Calu3 (cell line): ENCODE results near the gene IKZF3. TPM values are rescaled to one million over a fixed set of nuclear protein-coding genes. Genes with fewer than 3 reads are reported as not detected.
A peak's percentile ranks its signal among the peaks of the same experiment; 100 is the strongest.
"Not testable (repeated sequence)": the region's sequence is repeated elsewhere in the genome, so short reads cannot be mapped to it uniquely, and the experiment has no call there.

Source experiments
- BruUV-seq: library from RNA; stranded (reverse); fragments of 400-500 nt; replicated peaks from 2 replicates; lab custom pipeline; 2021; lab: Mats Ljungman, UMichigan
- CTCF ChIA-PET: fragments of 300-600 bp; sonication (Branson Sonifier 250); formaldehyde crosslinking; loops from one replicate; lab custom pipeline; 2022; ENCODE audit warnings: antibody characterized with exemption; lab: Charles Lee
- DNase-seq: peaks from one replicate; pipeline ENCODE4 v3.0.0; 2022
- H3K27ac Mint-ChIP-seq: one replicate; pipeline ENCODE4 v1.8.0; 2022; ENCODE audit warnings: mixed read lengths; ENCODE audit not compliant: unreplicated experiment
- H3K27me3 Mint-ChIP-seq: one replicate; pipeline ENCODE4 v1.8.0; 2022; ENCODE audit warnings: mixed read lengths; ENCODE audit not compliant: unreplicated experiment
- H3K36me3 Mint-ChIP-seq: one replicate; pipeline ENCODE4 v1.8.0; 2022; ENCODE audit warnings: mild to moderate bottlenecking, moderate library complexity, mixed read lengths; ENCODE audit not compliant: insufficient read depth, unreplicated experiment
- H3K4me1 Mint-ChIP-seq: one replicate; pipeline ENCODE4 v1.8.0; 2022; ENCODE audit warnings: mild to moderate bottlenecking, low read depth, mixed read lengths; ENCODE audit not compliant: unreplicated experiment
- H3K4me3 Mint-ChIP-seq: one replicate; pipeline ENCODE4 v1.8.0; 2022; ENCODE audit warnings: mild to moderate bottlenecking, low read depth, moderate library complexity, mixed read lengths; ENCODE audit not compliant: unreplicated experiment
- H3K9me3 Mint-ChIP-seq: one replicate; pipeline ENCODE4 v1.8.0; 2022; ENCODE audit warnings: low read depth, mixed read lengths; ENCODE audit not compliant: unreplicated experiment
- CTCF ChIP-seq: fragments of 200-600 bp; IDR thresholded peaks from one replicate; pipeline ENCODE4 v1.8.0; 2022; ENCODE audit warnings: antibody characterized with exemption; ENCODE audit not compliant: unreplicated experiment
- intact Hi-C: fragments of 100-400 bp; cut with micrococcal nuclease; formaldehyde crosslinking; loops from one replicate; pipeline ENCODE4 v1.10.0; 2022; ENCODE audit not compliant: unreplicated experiment
- total RNA-seq: library from RNA; stranded (reverse); gene quantifications from 2 replicates; pipeline ENCODE4 v1.2.3, GENCODE V29; 2022

Gene IKZF3
- total RNA-seq, 1 experiment from 2014 or later = 30.9 TPM

GRCh38 chr17:39730095-39730921, 133.8 kb downstream of the IKZF3 start, which contains the start of gene MIEN1:
MIEN1 (minus strand) TSS chr17:39730532; CDS start chr17:39730495, 37 bp downstream.
- no peak for TF ChIP-seq CTCF
- intact Hi-C loops = loop anchor here (1.0 to 10.0 kb wide), 12 partner anchors 24 to 554 kb away; partner anchors contain the start of genes CDC6, IKZF3, PGAP3 and PSMD3
- Mint-ChIP-seq H3K36me3 (peaks cover 78% of the 10 kb centered on the region), H3K4me1 (peaks cover 34% of the 10 kb centered on the region), H3K27ac (peak within 1 kb of the TSS; percentile 90), H3K27me3 (no peaks in the 10 kb centered on the region), H3K9me3 (no peaks in the 10 kb centered on the region), H3K4me3 (peak within 1 kb of the TSS; percentile 79)
- CTCF ChIA-PET = interaction anchor here (0.6 to 161.2 kb wide), 88 partner anchors 3 to 1218 kb away, joined by 3 to 42089 read pairs (median 6); partner anchors contain the start of genes CASC3, CSF3, ERBB2 and GRB7
- BruUV-seq = no TSS peak
- no peak for DNase-seq

GRCh38 chr17:39729280-39729851, 134.7 kb downstream of the IKZF3 start:
- no peak for DNase-seq
- CTCF ChIA-PET = interaction anchor here (0.5 to 161.2 kb wide), 85 partner anchors 2 to 1217 kb away, joined by 3 to 42089 read pairs (median 6); partner anchors contain the start of genes CASC3, ERBB2, GRB7 and GSDMA
- H3K27ac Mint-ChIP-seq = peak overlapping the region; percentile 90
- H3K36me3 Mint-ChIP-seq = peaks cover 86% of the 10 kb centered on the region
- no TSS peak for BruUV-seq
- H3K9me3 Mint-ChIP-seq = no peaks in the 10 kb centered on the region
- no peak for TF ChIP-seq CTCF
- intact Hi-C loops = no loop called here
- peak overlapping the region; percentile 79 for H3K4me3 Mint-ChIP-seq
- peaks cover 32% of the 10 kb centered on the region for H3K4me1 Mint-ChIP-seq
- H3K27me3 Mint-ChIP-seq = no peaks in the 10 kb centered on the region

- H3K27ac Mint-ChIP-seq = peak overlapping the region; percentile 90
- CTCF ChIA-PET = interaction anchor here (0.6 to 161.2 kb wide), 13 partner anchors 0 to 784 kb away, joined by 3 to 42089 read pairs (median 275); partner anchors contain the start of genes ERBB2, GRB7, GSDMA and IKZF3
- H3K36me3 Mint-ChIP-seq = peaks cover 99% of the 10 kb centered on the region
- TF ChIP-seq CTCF = no peak
- H3K4me1 Mint-ChIP-seq = peaks cover 44% of the 10 kb centered on the region
- H3K27me3 Mint-ChIP-seq = no peaks in the 10 kb centered on the region
- BruUV-seq = no TSS peak
- peak overlapping the region; percentile 0 for H3K4me3 Mint-ChIP-seq
- DNase-seq = no peak
- no peaks in the 10 kb centered on the region for H3K9me3 Mint-ChIP-seq
- intact Hi-C loops = no loop called here
Measured at GRCh38 chr17:39727556-39727955, 136.6 kb downstream of the IKZF3 start.

GRCh38 chr17:39726617-39727016, 137.5 kb downstream of the IKZF3 start:
- intact Hi-C loops = no loop called here
- TF ChIP-seq CTCF = no peak
- BruUV-seq = no TSS peak
- DNase-seq = no peak
- no peaks in the 10 kb centered on the region for H3K27me3 Mint-ChIP-seq
- H3K9me3 Mint-ChIP-seq = no peaks in the 10 kb centered on the region
- peaks cover 100% of the 10 kb centered on the region for H3K36me3 Mint-ChIP-seq
- peak overlapping the region; percentile 0 for H3K4me3 Mint-ChIP-seq
- peaks cover 44% of the 10 kb centered on the region for H3K4me1 Mint-ChIP-seq
- CTCF ChIA-PET = interaction anchor here (0.6 to 161.2 kb wide), 14 partner anchors 1 to 446 kb away, joined by 3 to 42089 read pairs (median 14); partner anchors contain the start of genes ERBB2, GRB7, MIEN1 and NEUROD2
- peak overlapping the region; percentile 90 for H3K27ac Mint-ChIP-seq

GRCh38 chr17:39725923-39726322, 138.2 kb downstream of the IKZF3 start:
- Mint-ChIP-seq H3K27ac (peak overlapping the region; percentile 90), H3K36me3 (peaks cover 100% of the 10 kb centered on the region), H3K4me1 (peaks cover 44% of the 10 kb centered on the region)
- H3K27me3 Mint-ChIP-seq, H3K9me3 Mint-ChIP-seq, H3K4me3 Mint-ChIP-seq, BruUV-seq, intact Hi-C loops: not testable (repeated sequence)
- DNase-seq = peak; percentile 72
- CTCF ChIA-PET = interaction anchor here (0.6 to 161.2 kb wide), 36 partner anchors 1 to 1205 kb away, joined by 3 to 42089 read pairs (median 4); partner anchors contain the start of genes ERBB2, GRB7, GSDMB and MIEN1
